ENCODE measurements around the gene SFXN3.

SFXN3 gene

GRCh38 chr10:101090597-101090996 is 59.6 kb downstream of the SFXN3 start:
- peaks cover 12% of the 10 kb centered on the region for H3K27me3 ChIP-seq (replicated peaks)
- TF ChIP-seq CTCF (IDR thresholded peaks at IDR 0.05; ENCODE audit: low read depth, low read length, missing control alignments) = no peak
- no peak for DNase-seq
- no peak overlapping the region for H3K4me3 ChIP-seq (ENCODE audit: low read depth, low read length)
- in situ Hi-C loops (cut with HindIII; ENCODE audit: low pct_ligation_motif_present, low sequenced_read_pairs) = no loop called here
- no peak overlapping the region for H3K27ac ChIP-seq
- no peaks in the 10 kb centered on the region for H3K36me3 ChIP-seq (replicated peaks)

Data from brain microvascular endothelial cell (primary cell).